HG03103 (cell line): ENCODE measurements around the gene WDR88.
"Not testable (repeated sequence)": the region's sequence is repeated elsewhere in the genome, so short reads cannot be mapped to it uniquely, and the experiment has no call there.

Experiments
- ATAC-seq: cut with Tn5 transposase; IDR thresholded peaks from one replicate; pipeline ENCODE4 v1.9.1; 2021; ENCODE audit warnings: low read depth; ENCODE audit not compliant: unreplicated experiment

Gene WDR88

DNA sequence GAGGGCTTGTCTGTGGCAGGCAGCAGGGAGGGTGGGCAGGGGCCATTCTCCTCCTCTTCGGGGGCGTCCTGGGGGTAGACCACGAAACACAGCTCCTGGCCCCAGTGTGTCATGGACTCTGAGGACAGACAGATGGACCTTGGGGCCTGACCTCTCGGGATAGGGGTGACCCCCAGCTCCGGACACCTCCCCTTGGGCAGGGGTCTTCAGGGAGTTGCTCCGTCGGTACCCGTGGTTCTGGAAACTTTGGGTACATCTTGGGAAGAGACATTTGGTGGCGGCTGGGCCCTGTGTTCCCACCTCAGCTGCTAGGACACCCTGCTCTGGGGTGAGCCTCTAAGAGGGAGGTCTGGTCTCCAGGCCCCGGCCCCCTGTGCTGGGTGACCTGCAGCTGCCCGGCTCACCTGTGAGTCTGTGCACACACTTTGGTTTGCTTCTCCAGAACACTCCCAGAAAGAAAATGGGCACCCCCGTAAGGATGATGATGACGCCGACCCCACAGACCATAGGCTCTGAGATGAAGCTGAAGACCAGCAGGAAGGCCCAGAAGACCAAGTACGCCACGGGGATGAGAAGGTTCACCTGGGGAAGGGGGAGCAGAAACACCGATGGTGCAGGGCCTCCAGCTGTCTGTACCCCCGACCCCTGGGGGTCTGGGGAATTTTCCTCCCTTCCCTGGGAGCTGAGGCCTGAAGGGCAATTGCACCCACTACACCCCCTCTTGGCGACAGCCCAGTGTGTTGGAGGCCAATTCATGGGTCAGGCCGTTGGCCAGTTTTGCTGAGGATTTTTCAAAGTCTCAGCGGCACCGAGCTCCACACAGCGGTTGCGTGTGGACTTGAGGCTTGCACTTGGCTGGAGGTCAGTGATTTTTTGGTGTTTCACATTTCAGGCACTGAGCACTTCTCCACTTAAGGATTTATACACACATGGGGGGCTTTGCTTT lies 77.3 kb downstream of the WDR88 start:
- no peak for ATAC-seq

DNA sequence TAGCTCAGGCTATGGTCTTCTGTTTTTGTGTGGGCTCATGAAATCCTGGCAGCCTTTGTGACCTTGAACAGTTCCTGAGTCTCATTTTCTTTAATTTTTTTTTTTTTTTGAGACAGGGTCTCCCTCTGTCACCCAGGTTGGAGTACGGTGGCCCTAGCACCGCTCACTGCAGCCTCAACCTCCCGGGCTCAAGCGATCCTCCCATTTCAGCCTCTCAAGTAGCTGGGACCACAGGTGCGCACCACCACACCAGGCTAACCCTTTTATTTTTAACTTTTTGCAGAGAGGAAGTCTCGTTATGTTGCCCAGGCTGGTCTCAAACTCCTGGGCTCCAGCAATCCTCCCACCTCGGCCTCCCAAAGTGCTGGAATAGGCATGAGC lies 77.9 kb downstream of the WDR88 start:
- not testable (repeated sequence) for ATAC-seq

DNA sequence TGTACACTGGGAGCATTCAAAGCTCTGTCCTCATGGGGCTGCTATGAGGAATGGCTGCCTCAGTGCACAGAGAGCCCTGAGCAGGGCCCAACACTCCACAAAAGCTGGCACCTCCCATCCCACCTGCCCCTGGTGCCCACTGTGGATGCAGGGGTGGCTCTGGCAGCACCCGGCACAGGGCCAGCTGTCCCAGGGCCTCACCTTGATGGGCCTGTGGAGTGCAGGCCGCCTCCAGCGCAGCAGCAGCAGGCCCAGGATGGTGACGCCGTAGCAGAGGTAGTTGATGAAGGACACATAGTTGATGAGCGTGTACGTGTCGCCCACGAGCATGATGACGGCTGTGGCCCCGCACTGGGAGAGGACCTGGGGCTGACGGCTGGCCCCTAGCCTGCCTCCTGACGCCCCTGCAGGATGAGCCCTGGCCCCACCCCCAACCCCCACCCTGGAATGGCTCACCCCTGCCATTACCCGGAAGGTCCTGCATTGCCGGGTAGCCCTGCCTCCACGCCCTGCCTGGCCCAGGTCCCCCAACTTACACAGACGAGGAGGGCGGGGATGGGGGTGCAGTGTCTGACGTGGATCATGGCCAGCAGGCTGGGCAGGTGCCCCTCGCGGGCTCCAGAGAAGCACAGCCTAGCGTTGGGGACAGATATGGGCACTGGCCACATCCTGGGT lies 78.5 kb downstream of the WDR88 start:
- ATAC-seq, result no peak

DNA sequence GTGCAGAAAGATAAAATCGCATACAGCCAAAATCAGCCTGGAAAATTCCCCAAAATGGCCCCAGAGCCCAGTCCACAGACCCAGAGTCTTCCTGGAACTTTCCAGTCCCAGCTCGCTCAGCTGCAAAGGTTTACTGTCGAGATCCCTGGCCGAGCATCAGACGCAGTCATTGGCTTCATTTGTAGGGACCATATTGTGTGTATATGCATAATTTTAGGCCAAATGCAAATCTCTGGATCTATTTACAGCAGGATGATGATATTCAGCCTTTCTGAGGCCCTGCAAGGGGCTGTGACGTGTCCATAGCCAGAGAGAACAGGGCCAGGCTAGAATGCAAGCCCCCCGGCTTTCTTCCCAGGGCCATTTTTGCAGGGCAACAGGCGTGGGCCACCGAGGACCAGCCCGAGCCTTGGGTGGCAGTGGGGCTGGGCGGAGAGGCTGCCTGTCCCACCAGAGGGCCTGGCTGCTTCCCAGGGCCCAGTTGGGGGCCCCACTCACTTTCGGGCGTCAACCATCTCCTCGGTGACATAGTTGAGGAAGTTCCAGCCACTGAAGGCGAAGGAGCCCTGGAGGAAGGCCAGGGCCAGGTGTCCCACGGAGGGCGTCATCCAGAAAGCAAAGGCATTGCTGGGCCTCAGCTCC lies 80.0 kb downstream of the WDR88 start:
- ATAC-seq, result no peak

DNA sequence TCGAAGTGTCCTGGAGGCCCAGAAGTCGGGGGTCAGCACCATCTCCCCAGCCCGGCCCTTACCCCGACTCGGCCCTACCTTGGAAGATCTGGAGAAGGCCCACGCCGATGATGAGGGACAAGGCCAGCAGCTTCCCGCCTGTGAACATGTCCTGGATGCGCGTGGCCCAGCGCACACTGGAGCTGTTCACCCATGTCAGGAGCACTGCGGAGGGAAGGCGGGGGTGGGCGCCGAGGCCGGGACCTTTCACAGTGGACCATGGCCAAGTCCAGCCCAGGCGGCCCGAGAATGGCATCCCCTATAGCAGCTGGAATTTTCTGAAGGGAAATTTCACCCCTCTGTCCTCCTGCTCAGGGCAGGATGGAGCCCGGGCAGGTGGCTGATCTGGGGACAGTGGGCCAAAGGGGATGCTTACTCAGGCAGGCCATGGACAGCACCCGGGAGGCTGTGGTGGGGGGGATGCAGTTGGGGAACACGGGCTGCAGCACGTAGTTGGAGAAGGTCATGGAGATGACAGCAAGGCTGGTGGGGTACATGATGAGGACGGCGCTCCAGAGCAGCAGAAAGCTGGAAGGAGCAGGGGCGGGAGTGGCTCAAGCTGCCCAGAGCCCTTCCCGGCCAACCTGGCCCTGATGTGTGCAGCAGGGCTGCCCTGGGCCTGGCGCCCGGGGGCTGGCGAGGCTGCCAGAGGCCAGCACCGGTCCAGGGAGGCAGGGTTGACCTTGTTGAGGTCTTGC lies 80.7 kb downstream of the WDR88 start:
- ATAC-seq, result no peak

DNA sequence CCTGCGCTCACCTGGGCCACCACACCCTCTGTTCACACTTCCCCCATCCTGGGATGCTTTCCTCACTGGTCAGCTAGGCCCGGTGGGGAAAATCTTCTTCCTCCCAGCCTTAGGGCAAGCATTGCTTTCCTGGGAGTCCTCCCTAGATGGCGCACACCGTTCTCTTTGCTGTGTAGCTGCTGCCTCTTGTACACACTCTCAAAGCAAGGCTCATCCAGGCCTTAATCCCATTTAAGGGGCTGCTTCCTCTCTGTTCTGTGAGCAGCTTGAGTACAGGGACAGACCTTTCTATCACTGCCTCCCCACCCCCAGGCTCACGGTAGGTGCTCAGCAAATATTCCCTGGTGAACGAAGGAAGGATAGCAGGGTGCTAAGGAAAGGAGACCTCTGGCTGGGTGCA lies 82.7 kb downstream of the WDR88 start:
- ATAC-seq, result no peak

DNA sequence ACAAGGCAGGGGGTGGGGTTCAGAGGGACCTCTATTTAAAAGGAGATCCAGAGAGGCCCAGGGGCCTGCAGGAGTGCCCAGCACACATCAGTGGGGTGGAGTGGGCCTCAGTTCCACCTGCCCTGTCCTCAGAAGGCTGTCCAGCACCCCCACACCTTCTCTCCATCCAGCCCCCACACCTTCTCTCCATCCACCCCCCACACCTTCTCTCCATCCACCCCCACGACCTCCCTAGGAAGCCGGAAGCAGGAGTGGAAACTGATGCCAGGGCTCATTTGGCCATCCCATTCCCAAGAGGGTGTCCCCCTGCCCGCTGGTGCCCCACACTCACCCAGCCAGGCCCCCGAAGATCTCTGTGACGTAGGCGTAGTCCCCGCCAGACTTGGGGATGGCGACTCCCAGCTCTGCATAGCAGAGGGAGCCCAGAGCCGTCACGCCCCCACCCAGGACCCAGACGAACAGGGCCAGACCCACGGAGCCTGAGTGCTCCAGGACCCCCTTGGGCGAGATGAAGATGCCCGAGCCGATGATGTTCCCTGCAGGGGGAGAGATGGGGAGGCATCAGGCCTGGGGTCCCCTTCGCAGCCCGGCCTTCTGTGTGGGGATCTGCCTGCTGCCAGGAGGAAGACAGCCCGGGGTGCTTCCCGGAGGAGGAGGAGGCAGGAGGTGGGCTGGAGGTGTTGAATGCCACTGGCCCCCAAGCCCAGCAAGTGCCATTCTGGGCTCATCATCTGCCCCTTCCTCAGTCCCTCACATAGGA lies 83.7 kb downstream of the WDR88 start:
- no peak for ATAC-seq

DNA sequence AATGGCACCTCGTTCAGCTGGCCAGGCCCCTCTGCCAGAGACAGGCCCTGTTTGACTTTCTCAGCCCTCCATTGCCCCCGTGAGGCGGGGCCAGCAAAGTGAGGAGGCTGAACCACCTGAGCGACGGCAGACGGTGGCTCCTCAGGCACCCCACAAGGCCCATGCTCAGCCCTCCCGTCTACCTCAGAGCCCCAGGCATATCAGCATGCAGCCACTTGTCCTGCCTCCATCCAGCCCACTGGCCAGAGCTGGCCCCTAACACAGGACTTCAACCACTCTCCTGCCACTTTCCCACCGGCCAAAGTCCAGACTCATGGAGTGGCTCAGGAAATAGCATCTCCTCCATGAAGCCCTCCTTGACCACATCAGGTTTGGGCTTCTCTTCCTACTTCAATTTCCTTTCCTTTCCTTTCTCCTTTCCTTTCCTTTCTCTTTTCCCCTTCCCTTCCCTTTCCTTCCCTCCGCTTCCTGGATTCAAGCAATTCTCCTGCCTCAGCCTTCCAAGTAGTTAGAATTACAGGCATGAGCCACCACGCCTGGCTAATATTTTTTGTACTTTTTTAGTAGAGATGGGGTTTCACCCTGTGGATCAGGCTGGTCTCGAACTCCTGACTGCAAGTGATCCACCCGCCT lies 84.4 kb downstream of the WDR88 start:
- no peak for ATAC-seq

DNA sequence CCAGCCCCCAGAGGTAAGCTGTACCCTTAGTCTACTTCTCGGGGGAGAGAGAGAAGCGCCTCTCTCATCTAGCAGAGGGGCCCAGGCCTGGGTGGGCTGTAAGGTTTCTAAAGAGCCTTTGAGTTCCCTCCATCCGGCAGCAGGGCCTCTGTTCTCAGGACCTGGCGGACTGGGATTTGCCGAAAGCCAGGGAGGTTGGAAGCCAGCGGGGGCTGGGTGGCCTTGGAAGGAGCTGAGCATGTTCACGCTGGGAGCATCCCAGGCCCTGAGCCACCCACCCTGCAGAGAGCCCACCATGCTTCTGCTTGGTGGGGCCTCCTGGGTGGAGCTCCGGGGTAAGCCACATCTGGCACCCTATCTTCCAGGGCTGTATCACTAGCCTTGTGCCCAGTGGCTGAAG lies 86.0 kb downstream of the WDR88 start:
- no peak for ATAC-seq

DNA sequence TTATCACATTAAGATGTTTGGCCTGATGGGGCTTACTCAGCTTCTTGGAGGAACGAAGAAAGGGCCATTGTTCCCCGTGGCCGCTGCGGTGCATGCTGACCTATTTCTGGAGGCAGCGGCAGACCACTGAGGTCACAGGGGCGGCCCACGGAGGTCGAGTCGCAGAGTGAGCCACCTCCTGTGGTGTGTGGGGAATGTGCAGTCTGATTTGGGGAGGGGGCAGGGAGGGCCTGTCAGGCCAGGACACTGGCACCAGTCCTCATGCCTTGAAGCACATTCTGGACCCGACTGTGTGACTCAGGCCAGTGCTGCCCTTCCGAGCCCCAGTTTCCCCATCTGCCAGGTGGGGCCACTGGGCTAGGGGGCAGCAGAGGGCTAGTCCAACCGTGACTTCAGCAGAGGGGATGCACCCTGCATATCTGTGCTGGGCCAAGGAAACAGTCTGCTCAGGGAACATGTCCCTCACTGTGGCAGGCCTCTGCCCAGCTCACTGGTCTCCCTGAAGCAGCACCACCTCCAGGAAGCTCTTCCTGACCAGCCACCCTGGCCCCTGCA lies 87.4 kb downstream of the WDR88 start:
- ATAC-seq, result no peak

DNA sequence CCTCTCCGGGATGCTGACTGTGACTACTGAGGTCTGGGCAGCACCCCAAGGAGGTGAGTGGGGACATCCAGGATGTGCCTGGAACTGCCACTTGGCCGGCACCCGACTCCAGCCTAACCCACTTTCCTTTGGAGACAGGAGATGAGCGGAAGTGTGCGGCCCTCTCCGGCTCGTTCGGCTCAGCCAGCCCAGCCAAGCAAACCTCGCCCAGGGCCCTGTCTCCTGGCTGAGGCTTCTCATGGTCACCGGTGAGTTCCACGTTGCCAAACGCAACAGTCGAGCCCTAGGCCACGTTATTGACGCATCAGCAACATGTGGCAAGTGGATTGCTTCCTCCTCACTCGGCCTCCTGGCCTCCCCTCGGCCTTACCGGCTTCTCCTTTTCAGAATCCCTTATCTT lies 88.2 kb downstream of the WDR88 start:
- ATAC-seq, result no peak

DNA sequence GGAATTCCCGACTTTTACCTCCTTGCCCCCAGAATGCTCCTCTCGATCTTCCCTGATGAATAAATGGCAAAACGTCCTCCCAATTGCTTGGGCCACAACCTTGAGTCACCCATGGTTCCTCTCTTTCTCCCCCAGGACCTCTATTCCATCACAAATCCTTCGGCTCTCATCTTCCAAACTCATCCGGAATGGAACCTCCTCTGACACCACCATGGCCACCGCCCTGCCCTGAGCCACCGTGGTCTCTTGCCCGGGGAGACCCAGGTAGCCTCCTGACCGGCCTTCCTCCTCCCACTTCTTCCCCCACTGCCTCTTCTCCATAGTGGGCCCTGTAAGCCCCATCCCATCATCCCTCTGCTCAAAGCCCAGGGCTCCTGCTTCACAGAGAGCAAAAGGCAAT lies 88.8 kb downstream of the WDR88 start:
- ATAC-seq, result no peak

DNA sequence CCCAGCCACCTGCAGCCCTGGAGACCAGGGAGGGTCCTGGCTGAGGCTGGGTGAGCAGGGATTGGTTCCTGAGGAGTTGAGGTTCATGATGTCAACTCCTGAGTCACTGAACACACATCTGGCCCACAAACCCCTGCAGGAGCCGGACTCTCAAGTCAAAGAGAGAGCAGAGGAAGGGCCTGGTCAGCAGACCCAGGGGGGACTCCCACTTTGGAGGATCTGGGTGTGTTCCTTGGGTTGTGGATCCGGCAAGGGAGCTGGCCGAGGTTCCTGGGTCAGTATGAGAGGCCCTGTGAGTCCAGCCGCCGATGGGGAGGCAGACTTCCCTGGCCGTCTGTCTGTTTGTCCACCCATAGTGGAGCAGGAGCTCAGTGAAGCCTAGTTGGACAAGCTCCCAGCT lies 89.7 kb downstream of the WDR88 start:
- no peak for ATAC-seq

DNA sequence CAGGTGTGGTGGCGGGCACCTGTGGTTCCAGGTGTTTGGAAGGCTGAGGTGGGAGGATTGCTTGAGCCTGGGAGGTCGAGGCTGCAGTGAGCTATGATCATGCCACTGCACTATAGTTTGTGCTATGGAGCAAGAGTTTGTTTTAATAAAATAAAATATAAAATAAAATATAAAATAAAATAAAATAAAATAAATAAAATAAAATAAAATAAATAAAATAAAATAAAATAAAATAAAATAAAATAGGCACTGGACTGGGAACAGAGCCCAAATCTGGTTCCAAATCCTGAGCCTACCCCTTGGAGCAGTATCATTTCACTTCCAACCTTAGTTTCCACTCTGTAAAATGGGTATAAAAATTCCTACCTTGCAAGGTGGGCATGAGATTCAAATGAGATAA lies 90.3 kb downstream of the WDR88 start:
- ATAC-seq, result not testable (repeated sequence)

DNA sequence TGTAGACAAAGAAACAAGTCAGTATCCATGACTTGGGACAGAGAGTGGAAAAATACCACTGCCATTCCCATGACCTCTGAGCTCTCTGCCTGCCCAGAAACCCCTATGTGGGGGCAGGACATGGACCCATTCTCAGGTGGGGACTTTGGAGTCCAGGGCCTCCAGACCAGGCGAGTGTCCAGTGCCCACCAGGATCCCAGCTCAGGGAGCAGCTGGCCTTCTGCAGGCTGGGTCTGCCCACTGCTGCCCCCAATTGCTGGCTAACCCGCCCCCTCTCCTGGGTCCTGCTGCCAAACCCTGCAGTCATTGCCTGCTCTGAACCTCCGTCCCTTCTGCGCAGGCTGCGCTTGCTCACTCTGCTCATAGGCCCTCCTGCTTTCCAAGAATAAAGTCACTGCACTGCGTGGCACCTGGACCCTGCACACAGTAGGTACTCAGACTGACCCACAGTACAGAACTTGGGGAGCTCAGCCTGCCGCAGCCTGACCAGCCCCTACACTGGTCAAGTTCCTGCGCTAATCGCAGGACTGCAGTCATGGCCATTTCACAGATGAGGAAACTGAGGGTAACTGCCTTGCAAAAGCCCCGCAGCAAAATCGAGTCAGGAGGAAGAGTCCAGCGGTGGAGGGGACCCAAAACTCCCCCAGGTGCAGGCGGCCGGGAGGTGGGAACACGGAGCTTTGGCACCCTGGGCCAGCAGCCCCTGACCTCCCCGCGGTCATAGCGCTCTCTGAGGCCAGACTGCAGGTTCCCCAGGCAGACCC lies 93.0 kb downstream of the WDR88 start:
- no peak for ATAC-seq
